Measurements from ENCODE around the gene TOMM34. TPM values are rescaled to one million over a fixed set of nuclear protein-coding genes. Genes with fewer than 3 reads are reported as not detected.

Gene TOMM34
- total RNA-seq, 1 experiment from 2014 or later, result 35.9 TPM

- Mint-ChIP-seq H3K27me3 (ENCODE audit: low read depth) (no peaks in the 10 kb centered on the region), H3K4me1 (no peaks in the 10 kb centered on the region), H3K9me3 (no peaks in the 10 kb centered on the region), H3K27ac (no peak overlapping the region), H3K36me3 (peaks cover 73% of the 10 kb centered on the region), H3K4me3 (no peak overlapping the region)
- TF ChIP-seq RELA (CRISPR knock-in tag; IDR thresholded peaks at IDR 0.05; ENCODE audit: borderline replicate concordance), result no peak
- TF ChIP-seq MLX (CRISPR knock-in tag; IDR thresholded peaks at IDR 0.05), result no peak
- TF ChIP-seq FOXJ3 (CRISPR knock-in tag; IDR thresholded peaks at IDR 0.05; ENCODE audit: borderline replicate concordance), result no peak
- no peak for TF ChIP-seq NFYB (CRISPR knock-in tag; conservative IDR thresholded peaks at IDR 0.05; ENCODE audit: low read depth)
- no peak for TF ChIP-seq ERG (CRISPR knock-in tag; IDR thresholded peaks at IDR 0.05)
- TF ChIP-seq JUN (CRISPR knock-in tag; IDR thresholded peaks at IDR 0.05), result no peak
- TF ChIP-seq RORB (CRISPR knock-in tag; IDR thresholded peaks at IDR 0.05), result no peak
- DNase-seq (ENCODE audit: low spot score), result no peak
- ATAC-seq, result no peak
- ChIA-PET POLR2A (interaction anchor here (0.6 kb wide), 1 partner anchor 19 kb away, joined by 3 read pairs; no protein-coding TSS in a partner anchor), CTCF (interaction anchor here (0.8 kb wide), 1 partner anchor 151 kb away, joined by 3 read pairs; no protein-coding TSS in a partner anchor)
Measured at GRCh38 chr20:44946271-44946852, 13.8 kb downstream of the TOMM34 start.

GRCh38 chr20:44945261-44945660 lies 14.9 kb downstream of the TOMM34 start:
- ChIA-PET CTCF (no interaction called here), POLR2A (no interaction called here)
- Mint-ChIP-seq H3K4me3 (no peak overlapping the region), H3K9me3 (no peaks in the 10 kb centered on the region), H3K27ac (no peak overlapping the region), H3K4me1 (no peaks in the 10 kb centered on the region), H3K27me3 (ENCODE audit: low read depth) (no peaks in the 10 kb centered on the region), H3K36me3 (peaks cover 70% of the 10 kb centered on the region)
- no peak for TF ChIP-seq STAT6 (CRISPR knock-in tag; conservative IDR thresholded peaks at IDR 0.05; ENCODE audit: low read depth)
- TF ChIP-seq ZNF671 (CRISPR knock-in tag; IDR thresholded peaks at IDR 0.05), result no peak
- TF ChIP-seq ZBTB21 (CRISPR knock-in tag; IDR thresholded peaks at IDR 0.05; ENCODE audit: borderline replicate concordance), result no peak
- TF ChIP-seq GABPB1 (CRISPR knock-in tag; IDR thresholded peaks at IDR 0.05), result no peak
- no peak for TF ChIP-seq FOXK1 (CRISPR knock-in tag; IDR thresholded peaks at IDR 0.05)
- TF ChIP-seq RELA (CRISPR knock-in tag; IDR thresholded peaks at IDR 0.05; ENCODE audit: borderline replicate concordance), result no peak
- TF ChIP-seq ZNF425 (CRISPR knock-in tag; conservative IDR thresholded peaks at IDR 0.05), result no peak
- no peak for TF ChIP-seq PRRX2 (CRISPR knock-in tag; IDR thresholded peaks at IDR 0.05)
- no peak for TF ChIP-seq IRF1 (CRISPR knock-in tag; IDR thresholded peaks at IDR 0.05)
- TF ChIP-seq EMX1 (CRISPR knock-in tag; IDR thresholded peaks at IDR 0.05), result no peak
- no peak for TF ChIP-seq CDX4 (CRISPR knock-in tag; IDR thresholded peaks at IDR 0.05; ENCODE audit: borderline replicate concordance)
- TF ChIP-seq CREM (CRISPR knock-in tag; IDR thresholded peaks at IDR 0.05), result no peak
- no peak for TF ChIP-seq NFATC4 (CRISPR knock-in tag; IDR thresholded peaks at IDR 0.05)
- TF ChIP-seq NR1H2 (CRISPR knock-in tag; IDR thresholded peaks at IDR 0.05), result no peak
- TF ChIP-seq MAX (CRISPR knock-in tag; IDR thresholded peaks at IDR 0.05), result no peak
- no peak for TF ChIP-seq CBFB (CRISPR knock-in tag; IDR thresholded peaks at IDR 0.05; ENCODE audit: low read depth)
- no peak for TF ChIP-seq ZNF423 (CRISPR knock-in tag; IDR thresholded peaks at IDR 0.05)
- no peak for DNase-seq (ENCODE audit: low spot score)
- ATAC-seq, result no peak
